Renal pelvis (tissue), 4 donors: ENCODE measurements around the gene GOLGA6L7. TPM values are rescaled to one million over a fixed set of nuclear protein-coding genes. Genes with fewer than 3 reads are reported as not detected.
A peak's percentile ranks its signal among the peaks of the same experiment; 100 is the strongest.
"Not testable (repeated sequence)": the region's sequence is repeated elsewhere in the genome, so short reads cannot be mapped to it uniquely, and the experiment has no call there.

Experiments
- DNase-seq: peaks from one replicate; pipeline ENCODE4 v3.0.0-alpha.2; 2013
- polyA plus RNA-seq, 3 donors: library from polyadenylated mRNA; unstranded; fragments of 120-200 nt; gene quantifications; one replicate each; pipeline ENCODE4 v1.2.1, GENCODE V29; 2013; ENCODE audit not compliant: insufficient read length in 3 of 3

The GOLGA6L7 gene
- polyA plus RNA-seq, 3 donors: 0.19 to 1.1 (median 0.52) TPM

- not testable (repeated sequence) for DNase-seq
Measured at GRCh38 chr15:28847247-28847646, 1.2 kb downstream of the GOLGA6L7 start.

GRCh38 chr15:28844147-28844546 lies 4.3 kb downstream of the GOLGA6L7 start:
- not testable (repeated sequence) for DNase-seq

GRCh38 chr15:28843520-28843919 lies 4.9 kb downstream of the GOLGA6L7 start:
- not testable (repeated sequence) for DNase-seq

- not testable (repeated sequence) for DNase-seq
Measured at GRCh38 chr15:28842210-28842609, 6.2 kb downstream of the GOLGA6L7 start.

GRCh38 chr15:28840285-28840684 lies 8.2 kb downstream of the GOLGA6L7 start:
- not testable (repeated sequence) for DNase-seq

GRCh38 chr15:28834957-28835585 lies 13.4 kb downstream of the GOLGA6L7 start:
- DNase-seq: not testable (repeated sequence)

- peak; percentile 60 for DNase-seq
Measured at GRCh38 chr15:28831897-28832587, 16.4 kb downstream of the GOLGA6L7 start.

- not testable (repeated sequence) for DNase-seq
Measured at GRCh38 chr15:28821420-28821819, 27.0 kb downstream of the GOLGA6L7 start.

GRCh38 chr15:28819930-28820295 lies 28.5 kb downstream of the GOLGA6L7 start:
- DNase-seq: not testable (repeated sequence)

- DNase-seq: not testable (repeated sequence)
Measured at GRCh38 chr15:28819019-28819929, 29.2 kb downstream of the GOLGA6L7 start.

GRCh38 chr15:28818168-28818567 lies 30.3 kb downstream of the GOLGA6L7 start:
- not testable (repeated sequence) for DNase-seq

- DNase-seq: not testable (repeated sequence)
Measured at GRCh38 chr15:28814059-28814458, 34.4 kb downstream of the GOLGA6L7 start.

GRCh38 chr15:28813392-28813791 lies 35.1 kb downstream of the GOLGA6L7 start:
- not testable (repeated sequence) for DNase-seq

GRCh38 chr15:28811852-28812550 lies 36.4 kb downstream of the GOLGA6L7 start:
- not testable (repeated sequence) for DNase-seq

GRCh38 chr15:28810444-28810843 lies 38.0 kb downstream of the GOLGA6L7 start:
- DNase-seq: not testable (repeated sequence)

- DNase-seq: not testable (repeated sequence)
Measured at GRCh38 chr15:28808136-28808535, 40.3 kb downstream of the GOLGA6L7 start.

- DNase-seq: not testable (repeated sequence)
Measured at GRCh38 chr15:28800366-28800765, 48.1 kb downstream of the GOLGA6L7 start.

GRCh38 chr15:28798234-28798633 lies 50.2 kb downstream of the GOLGA6L7 start:
- not testable (repeated sequence) for DNase-seq

GRCh38 chr15:28794231-28794630 lies 54.2 kb downstream of the GOLGA6L7 start:
- not testable (repeated sequence) for DNase-seq
